Measurements from ENCODE around the gene TYSND1.

DNA sequence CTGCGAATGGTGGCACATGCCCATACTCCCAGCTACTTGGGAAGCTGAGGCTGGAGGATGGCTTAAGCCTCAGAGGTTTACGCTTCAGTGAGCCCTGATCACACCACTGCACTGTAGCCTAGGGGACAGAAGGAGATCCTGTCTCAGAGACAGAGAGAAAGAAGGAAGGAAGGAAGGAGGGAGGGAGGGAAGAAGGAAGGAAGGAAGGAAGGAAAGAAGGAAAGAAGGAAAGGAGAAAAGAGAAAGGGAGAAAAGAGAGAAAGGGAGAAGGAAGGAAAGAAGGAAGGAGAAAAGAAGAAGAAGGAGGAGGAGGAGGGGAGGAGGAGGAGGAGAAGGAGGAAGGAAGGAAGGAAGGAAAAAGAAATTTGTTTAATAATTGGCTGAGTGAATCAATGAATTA lies 36.8 kb upstream of the TYSND1 start:
- TF ChIP-seq, protein P1, sequence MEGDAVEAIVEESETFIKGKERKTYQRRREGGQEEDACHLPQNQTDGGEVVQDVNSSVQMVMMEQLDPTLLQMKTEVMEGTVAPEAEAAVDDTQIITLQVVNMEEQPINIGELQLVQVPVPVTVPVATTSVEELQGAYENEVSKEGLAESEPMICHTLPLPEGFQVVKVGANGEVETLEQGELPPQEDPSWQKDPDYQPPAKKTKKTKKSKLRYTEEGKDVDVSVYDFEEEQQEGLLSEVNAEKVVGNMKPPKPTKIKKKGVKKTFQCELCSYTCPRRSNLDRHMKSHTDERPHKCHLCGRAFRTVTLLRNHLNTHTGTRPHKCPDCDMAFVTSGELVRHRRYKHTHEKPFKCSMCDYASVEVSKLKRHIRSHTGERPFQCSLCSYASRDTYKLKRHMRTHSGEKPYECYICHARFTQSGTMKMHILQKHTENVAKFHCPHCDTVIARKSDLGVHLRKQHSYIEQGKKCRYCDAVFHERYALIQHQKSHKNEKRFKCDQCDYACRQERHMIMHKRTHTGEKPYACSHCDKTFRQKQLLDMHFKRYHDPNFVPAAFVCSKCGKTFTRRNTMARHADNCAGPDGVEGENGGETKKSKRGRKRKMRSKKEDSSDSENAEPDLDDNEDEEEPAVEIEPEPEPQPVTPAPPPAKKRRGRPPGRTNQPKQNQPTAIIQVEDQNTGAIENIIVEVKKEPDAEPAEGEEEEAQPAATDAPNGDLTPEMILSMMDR (IDR thresholded peaks at IDR 0.05) = no peak
- no peak for TF ChIP-seq POLR2A (IDR thresholded peaks at IDR 0.05)
- TF ChIP-seq POLR2AphosphoS5 (IDR thresholded peaks at IDR 0.05) = no peak

All from prostate gland (tissue), 2 donors.